ENCODE measurements around the gene CEP350.

CEP350 gene

GRCh38 chr1:180154003-180154324, 199.4 kb downstream of the CEP350 start:
- TF ChIP-seq, protein P1, sequence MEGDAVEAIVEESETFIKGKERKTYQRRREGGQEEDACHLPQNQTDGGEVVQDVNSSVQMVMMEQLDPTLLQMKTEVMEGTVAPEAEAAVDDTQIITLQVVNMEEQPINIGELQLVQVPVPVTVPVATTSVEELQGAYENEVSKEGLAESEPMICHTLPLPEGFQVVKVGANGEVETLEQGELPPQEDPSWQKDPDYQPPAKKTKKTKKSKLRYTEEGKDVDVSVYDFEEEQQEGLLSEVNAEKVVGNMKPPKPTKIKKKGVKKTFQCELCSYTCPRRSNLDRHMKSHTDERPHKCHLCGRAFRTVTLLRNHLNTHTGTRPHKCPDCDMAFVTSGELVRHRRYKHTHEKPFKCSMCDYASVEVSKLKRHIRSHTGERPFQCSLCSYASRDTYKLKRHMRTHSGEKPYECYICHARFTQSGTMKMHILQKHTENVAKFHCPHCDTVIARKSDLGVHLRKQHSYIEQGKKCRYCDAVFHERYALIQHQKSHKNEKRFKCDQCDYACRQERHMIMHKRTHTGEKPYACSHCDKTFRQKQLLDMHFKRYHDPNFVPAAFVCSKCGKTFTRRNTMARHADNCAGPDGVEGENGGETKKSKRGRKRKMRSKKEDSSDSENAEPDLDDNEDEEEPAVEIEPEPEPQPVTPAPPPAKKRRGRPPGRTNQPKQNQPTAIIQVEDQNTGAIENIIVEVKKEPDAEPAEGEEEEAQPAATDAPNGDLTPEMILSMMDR (conservative IDR thresholded peaks at IDR 0.05): no peak
- H3K27ac ChIP-seq: peak overlapping the region; percentile 80

DNA sequence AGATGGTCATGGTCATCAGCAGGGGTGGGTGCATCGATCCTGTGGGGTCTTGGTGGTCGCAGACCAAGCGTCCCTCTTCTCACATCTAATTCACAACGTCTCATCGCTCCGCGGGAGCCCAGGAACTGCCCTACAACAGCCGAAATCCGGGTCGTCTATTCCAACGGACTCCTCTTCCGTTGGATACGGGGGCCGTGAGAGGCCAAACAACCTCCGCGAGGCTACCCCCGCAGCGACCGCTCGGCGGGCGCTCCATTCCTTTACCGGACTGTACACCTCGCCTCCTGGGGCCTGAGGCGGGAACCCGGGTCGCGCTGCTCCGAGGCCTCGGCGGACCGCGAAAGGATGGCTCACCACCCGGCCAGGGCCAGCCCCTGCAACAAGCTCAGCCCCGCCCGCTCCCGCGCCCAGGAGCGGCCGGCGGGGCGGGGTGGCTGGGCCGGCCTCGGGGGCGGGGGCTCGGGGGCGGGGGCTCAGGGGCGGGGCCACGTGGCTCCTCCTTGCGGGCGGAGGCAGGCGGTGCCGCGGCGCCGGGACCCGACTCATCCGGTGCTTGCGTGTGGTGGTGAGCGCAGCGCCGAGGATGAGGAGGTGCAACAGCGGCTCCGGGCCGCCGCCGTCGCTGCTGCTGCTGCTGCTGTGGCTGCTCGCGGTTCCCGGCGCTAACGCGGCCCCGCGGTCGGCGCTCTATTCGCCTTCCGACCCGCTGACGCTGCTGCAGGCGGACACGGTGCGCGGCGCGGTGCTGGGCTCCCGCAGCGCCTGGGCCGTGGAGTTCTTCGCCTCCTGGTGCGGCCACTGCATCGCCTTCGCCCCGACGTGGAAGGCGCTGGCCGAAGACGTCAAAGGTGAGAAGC, 199.9 kb downstream of the CEP350 start, which contains the start of gene QSOX1:
TSS of gene QSOX1 (plus strand) at position 545 of the 857 bp plus-strand sequence. CDS start at position 584, 39 bp downstream.
- TF ChIP-seq, protein P1 (conservative IDR thresholded peaks at IDR 0.05): peak; percentile 12; the same call in 1 of the 2 replicates
- peak within 1 kb of the TSS; percentile 80 for H3K27ac ChIP-seq

- TF ChIP-seq, protein P1 (conservative IDR thresholded peaks at IDR 0.05): no peak
- H3K27ac ChIP-seq: peak overlapping the region; percentile 80
Observed at GRCh38 chr1:180155182-180155682, 200.6 kb downstream of the CEP350 start.

DNA sequence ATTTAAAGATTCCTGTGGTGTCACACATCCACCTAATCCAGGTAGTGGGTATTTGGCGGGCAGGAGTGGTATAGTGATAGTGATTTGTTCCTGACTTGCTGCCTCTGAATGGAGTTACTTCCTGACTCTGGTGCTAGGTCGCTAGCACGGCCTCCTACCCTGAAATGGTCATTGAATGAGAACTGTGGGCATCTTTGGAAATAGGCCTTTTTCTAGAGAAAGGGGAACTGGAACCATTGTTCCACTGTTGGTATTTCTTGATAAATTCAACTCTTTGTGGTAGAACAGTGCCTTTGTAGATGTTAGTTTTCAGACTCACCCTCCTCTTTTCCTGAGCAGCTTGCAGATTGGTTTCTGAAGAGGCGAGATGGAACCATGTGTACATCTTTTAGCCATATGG, 201.6 kb downstream of the CEP350 start:
- H3K27ac ChIP-seq: no peak overlapping the region
- TF ChIP-seq, protein P1 (conservative IDR thresholded peaks at IDR 0.05): no peak

DNA sequence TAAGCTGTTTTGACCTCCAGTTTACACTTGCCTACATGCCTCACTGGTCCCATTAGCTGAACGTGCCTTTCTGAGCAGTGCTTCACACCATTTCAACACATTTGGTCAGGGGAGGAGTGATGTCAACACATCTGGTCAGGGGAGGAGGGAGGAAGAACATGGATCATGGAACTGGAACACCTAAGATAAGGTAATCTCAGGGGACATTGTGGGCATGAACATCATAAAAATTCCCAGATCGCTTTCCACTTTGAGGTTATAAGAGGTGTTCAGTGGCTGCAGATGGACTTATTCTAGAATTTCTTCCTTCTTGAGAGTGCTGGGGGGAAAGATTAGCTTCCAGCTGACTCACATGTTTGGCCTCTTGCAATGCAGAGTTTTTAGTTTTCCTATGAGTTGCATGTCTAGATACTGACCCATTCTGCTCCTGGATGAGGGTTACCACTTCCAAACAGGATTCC, 202.1 kb downstream of the CEP350 start:
- H3K27ac ChIP-seq: peak overlapping the region; percentile 61
- TF ChIP-seq, protein P1 (conservative IDR thresholded peaks at IDR 0.05): no peak

GRCh38 chr1:180157108-180157507, 202.5 kb downstream of the CEP350 start:
- TF ChIP-seq, protein P1 (conservative IDR thresholded peaks at IDR 0.05): no peak
- H3K27ac ChIP-seq: peak overlapping the region; percentile 61

GRCh38 chr1:180157576-180158057, 203.0 kb downstream of the CEP350 start:
- TF ChIP-seq, protein P1 (conservative IDR thresholded peaks at IDR 0.05): no peak
- H3K27ac ChIP-seq: peak overlapping the region; percentile 61
